OCI-LY3 (cell line): ENCODE results near the gene SLC6A6.

ENCODE experiments used
- H2AFZ ChIP-seq: fragments of 200-600, 300-600 bp; shearing (Covaris generic); 2 replicates; pipeline ENCODE4 v1.6.0; 2014; ENCODE audit warnings: antibody characterized with exemption, low read depth, low read length
- H3K27ac ChIP-seq: fragments of 200-600, 300-600 bp; sonication (generic); 2 replicates; pipeline ENCODE4 v1.5.1; 2014; ENCODE audit warnings: mild to moderate bottlenecking, low read length, moderate library complexity, mixed read lengths
- H3K27me3 ChIP-seq: fragments of 200-600, 300-600 bp; sonication (generic); 2 replicates; pipeline ENCODE4 v1.6.1; 2014; ENCODE audit warnings: low read depth, low read length, mixed read lengths
- H3K36me3 ChIP-seq: fragments of 200-600, 300-600 bp; sonication (generic); replicated peaks from 2 replicates; pipeline ENCODE3; 2014; ENCODE audit warnings: low read depth, low read length, mixed read lengths
- H3K4me1 ChIP-seq: fragments of 300-600, 200-600 bp; sonication (generic); 2 replicates; pipeline ENCODE4 v1.6.1; 2014; ENCODE audit warnings: low read length, mixed read lengths
- H3K4me2 ChIP-seq: fragments of 200-600, 300-600 bp; sonication (generic); 2 replicates; pipeline ENCODE4 v1.6.1; 2014; ENCODE audit warnings: low read length, mixed read lengths
- H3K4me3 ChIP-seq: fragments of 300-600, 200-600 bp; sonication (generic); 2 replicates; pipeline ENCODE4 v1.5.1; 2014; ENCODE audit warnings: antibody characterized with exemption, mild to moderate bottlenecking, low read length, moderate library complexity
- H3K79me2 ChIP-seq: fragments of 300-600, 200-600 bp; shearing (Covaris generic); 2 replicates; pipeline ENCODE4 v1.6.1; 2014; ENCODE audit warnings: mild to moderate bottlenecking, low read length, mixed read lengths
- H3K9ac ChIP-seq: fragments of 300-600, 200-600 bp; shearing (Covaris generic); 2 replicates; pipeline ENCODE4 v1.6.0; 2014; ENCODE audit warnings: mild to moderate bottlenecking, low read length, moderate library complexity
- H3K9me3 ChIP-seq: fragments of 200-600, 300-600 bp; shearing (Covaris generic); 2 replicates; pipeline ENCODE4 v1.6.1; 2014; ENCODE audit warnings: low read length, mixed read lengths; ENCODE audit not compliant: insufficient read depth
- H4K20me1 ChIP-seq: fragments of 200-600, 300-600 bp; sonication (generic); 2 replicates; pipeline ENCODE4 v1.6.1; 2016; ENCODE audit warnings: low read length, mixed read lengths; ENCODE audit not compliant: insufficient read depth
- EZH2phosphoT487 ChIP-seq: fragments of 200-600 bp; shearing (Covaris generic); IDR thresholded peaks from 2 replicates; pipeline ENCODE4 v1.6.1; 2018; ENCODE audit warnings: antibody characterized with exemption, mixed run types, low read depth
- TF ChIP-seq, protein P1 (sequence below): fragments of 200-600, 300-600 bp; sonication (generic); IDR thresholded peaks from 2 replicates; pipeline ENCODE4 v1.5.1; 2014; ENCODE audit warnings: antibody characterized with exemption, low read length, low read depth

Gene SLC6A6

DNA sequence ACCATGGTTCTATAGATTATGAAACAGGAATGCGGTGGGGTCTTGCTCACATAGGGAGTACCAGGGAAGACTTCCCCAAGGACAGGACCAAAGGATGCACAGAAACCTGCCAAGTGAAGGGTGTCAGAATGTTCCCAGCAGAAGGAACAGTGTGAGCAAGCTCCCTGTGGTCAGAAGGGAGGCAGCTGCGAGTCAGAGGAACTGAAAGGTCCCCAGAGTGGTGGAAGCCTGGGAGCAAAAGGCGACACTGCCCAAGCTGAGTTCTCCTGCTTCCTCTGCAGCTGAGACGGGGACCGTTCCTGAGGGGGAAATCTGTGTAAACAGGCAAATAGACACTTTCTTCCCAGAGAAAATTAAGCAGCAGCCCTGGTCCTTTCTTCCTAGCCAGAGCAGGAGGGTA, 14.2 kb upstream of the SLC6A6 start:
- no peaks in the 10 kb centered on the region for H3K36me3 ChIP-seq
- no peak overlapping the region for H2AFZ ChIP-seq
- no peak overlapping the region for H3K4me3 ChIP-seq
- no peaks in the 10 kb centered on the region for H4K20me1 ChIP-seq
- no peak overlapping the region for H3K9ac ChIP-seq
- peak overlapping the region; percentile 53 for H3K4me2 ChIP-seq
- H3K9me3 ChIP-seq, result no peaks in the 10 kb centered on the region
- H3K27ac ChIP-seq, result no peak overlapping the region
- peaks cover 26% of the 10 kb centered on the region for H3K27me3 ChIP-seq
- peaks cover 28% of the 10 kb centered on the region for H3K4me1 ChIP-seq
- no peaks in the 10 kb centered on the region for H3K79me2 ChIP-seq
- TF ChIP-seq, protein P1, sequence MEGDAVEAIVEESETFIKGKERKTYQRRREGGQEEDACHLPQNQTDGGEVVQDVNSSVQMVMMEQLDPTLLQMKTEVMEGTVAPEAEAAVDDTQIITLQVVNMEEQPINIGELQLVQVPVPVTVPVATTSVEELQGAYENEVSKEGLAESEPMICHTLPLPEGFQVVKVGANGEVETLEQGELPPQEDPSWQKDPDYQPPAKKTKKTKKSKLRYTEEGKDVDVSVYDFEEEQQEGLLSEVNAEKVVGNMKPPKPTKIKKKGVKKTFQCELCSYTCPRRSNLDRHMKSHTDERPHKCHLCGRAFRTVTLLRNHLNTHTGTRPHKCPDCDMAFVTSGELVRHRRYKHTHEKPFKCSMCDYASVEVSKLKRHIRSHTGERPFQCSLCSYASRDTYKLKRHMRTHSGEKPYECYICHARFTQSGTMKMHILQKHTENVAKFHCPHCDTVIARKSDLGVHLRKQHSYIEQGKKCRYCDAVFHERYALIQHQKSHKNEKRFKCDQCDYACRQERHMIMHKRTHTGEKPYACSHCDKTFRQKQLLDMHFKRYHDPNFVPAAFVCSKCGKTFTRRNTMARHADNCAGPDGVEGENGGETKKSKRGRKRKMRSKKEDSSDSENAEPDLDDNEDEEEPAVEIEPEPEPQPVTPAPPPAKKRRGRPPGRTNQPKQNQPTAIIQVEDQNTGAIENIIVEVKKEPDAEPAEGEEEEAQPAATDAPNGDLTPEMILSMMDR, result no peak
- no peak for TF ChIP-seq EZH2phosphoT487

DNA sequence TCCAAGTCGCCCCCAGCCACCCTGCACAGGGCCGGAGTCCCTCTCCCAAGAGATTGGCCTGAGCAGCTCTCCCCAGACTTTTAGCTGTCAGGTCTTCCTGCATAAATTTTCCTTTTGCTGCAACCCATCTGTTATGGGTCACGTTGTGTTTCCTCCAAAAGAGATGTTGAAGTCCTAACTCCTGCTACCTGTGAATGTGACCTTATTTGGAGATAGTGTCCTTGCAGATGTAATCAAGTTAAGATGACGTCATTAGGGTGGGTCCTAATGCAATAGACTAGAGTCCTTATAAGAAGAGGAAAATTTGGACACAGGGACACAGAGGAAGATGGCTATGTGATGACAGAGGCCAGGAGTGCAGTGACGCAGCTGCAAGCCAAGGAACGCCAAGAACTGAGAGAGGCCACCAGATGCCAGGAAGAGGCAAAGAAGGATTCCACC, 13.2 kb upstream of the SLC6A6 start:
- no peak overlapping the region for H3K27ac ChIP-seq
- H3K4me1 ChIP-seq, result peaks cover 27% of the 10 kb centered on the region
- H3K27me3 ChIP-seq, result peaks cover 26% of the 10 kb centered on the region
- no peak overlapping the region for H3K4me3 ChIP-seq
- H3K79me2 ChIP-seq, result no peaks in the 10 kb centered on the region
- TF ChIP-seq, protein P1, result no peak
- TF ChIP-seq EZH2phosphoT487, result no peak
- H4K20me1 ChIP-seq, result no peaks in the 10 kb centered on the region
- no peaks in the 10 kb centered on the region for H3K36me3 ChIP-seq
- H3K9me3 ChIP-seq, result no peaks in the 10 kb centered on the region
- no peak overlapping the region for H3K4me2 ChIP-seq
- no peak overlapping the region for H3K9ac ChIP-seq
- no peak overlapping the region for H2AFZ ChIP-seq

DNA sequence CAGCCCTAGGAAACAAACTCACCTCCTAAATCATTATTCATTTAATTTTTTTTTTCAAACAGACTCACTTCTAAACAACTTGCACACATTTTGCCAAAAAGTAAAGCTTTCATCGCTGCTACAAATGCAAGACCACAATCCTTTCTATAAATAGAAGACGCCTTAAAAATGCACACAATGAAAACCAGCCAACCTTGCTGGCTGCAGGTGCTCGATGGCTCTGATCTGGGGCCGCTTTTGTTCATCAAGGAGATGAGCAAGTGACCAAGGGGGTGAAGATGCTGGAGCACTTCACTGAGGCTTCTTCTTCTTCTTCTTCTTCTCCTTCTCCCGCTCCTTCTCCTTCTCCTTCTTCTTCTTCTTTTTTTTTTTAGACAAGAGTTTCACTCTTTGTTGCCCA, 12.7 kb upstream of the SLC6A6 start:
- Histone ChIP-seq H3K27me3 (peaks cover 26% of the 10 kb centered on the region), H4K20me1 (no peaks in the 10 kb centered on the region), H3K4me3 (no peak overlapping the region), H3K4me1 (peaks cover 22% of the 10 kb centered on the region), H2AFZ (no peak overlapping the region), H3K9ac (no peak overlapping the region), H3K9me3 (no peaks in the 10 kb centered on the region), H3K79me2 (no peaks in the 10 kb centered on the region), H3K4me2 (no peak overlapping the region), H3K27ac (no peak overlapping the region), H3K36me3 (no peaks in the 10 kb centered on the region)
- no peak for TF ChIP-seq EZH2phosphoT487
- TF ChIP-seq, protein P1, result no peak

DNA sequence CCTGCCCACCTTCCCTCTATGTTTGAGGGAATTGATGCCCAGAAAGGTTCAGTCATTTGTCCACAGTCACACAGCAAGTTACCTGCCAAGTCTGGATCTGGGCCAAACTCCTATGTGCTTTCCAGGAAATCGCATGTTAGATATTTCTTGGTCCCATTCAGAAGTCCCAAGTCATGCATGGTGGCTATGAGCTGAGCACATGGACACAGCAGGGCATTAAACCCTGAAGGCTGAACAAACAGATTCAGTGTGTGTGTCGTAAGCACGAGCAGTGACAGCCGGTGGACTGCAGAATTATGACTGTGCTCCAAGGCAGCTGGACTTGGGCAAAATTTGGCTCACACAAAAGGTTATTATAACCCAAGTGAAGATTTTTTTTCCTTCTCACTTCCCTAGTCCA, 11.4 kb upstream of the SLC6A6 start:
- no peak for TF ChIP-seq EZH2phosphoT487
- TF ChIP-seq, protein P1, result no peak
- no peak overlapping the region for H3K27ac ChIP-seq
- H3K9ac ChIP-seq, result no peak overlapping the region

More for the DNA sequence above, 11.4 kb upstream of the SLC6A6 start:
- no peaks in the 10 kb centered on the region for H4K20me1 ChIP-seq
- H3K79me2 ChIP-seq, result no peaks in the 10 kb centered on the region
- peaks cover 21% of the 10 kb centered on the region for H3K4me1 ChIP-seq
- H3K27me3 ChIP-seq, result peaks cover 19% of the 10 kb centered on the region; the same call in 1 of the 2 replicates
- no peak overlapping the region for H3K4me3 ChIP-seq
- no peaks in the 10 kb centered on the region for H3K36me3 ChIP-seq
- no peaks in the 10 kb centered on the region for H3K9me3 ChIP-seq
- H3K4me2 ChIP-seq, result no peak overlapping the region
- no peak overlapping the region for H2AFZ ChIP-seq
